NT2/D1 (cell line): ENCODE measurements around the gene ZDHHC8.

Source experiments
- SUZ12 ChIP-seq: IDR thresholded peaks from 2 replicates; pipeline ENCODE4 v1.6.1; 2011; ENCODE audit not compliant: insufficient read length, insufficient read depth; ENCODE audit errors: extremely low read depth
- YY1 ChIP-seq: IDR thresholded peaks from 2 replicates; pipeline ENCODE4 v1.6.1; 2011; ENCODE audit not compliant: insufficient read length, insufficient read depth
- ZNF274 ChIP-seq: IDR thresholded peaks from 2 replicates; pipeline ENCODE4 v1.6.1; 2011; ENCODE audit warnings: mild to moderate bottlenecking, low read depth, low read length

DNA sequence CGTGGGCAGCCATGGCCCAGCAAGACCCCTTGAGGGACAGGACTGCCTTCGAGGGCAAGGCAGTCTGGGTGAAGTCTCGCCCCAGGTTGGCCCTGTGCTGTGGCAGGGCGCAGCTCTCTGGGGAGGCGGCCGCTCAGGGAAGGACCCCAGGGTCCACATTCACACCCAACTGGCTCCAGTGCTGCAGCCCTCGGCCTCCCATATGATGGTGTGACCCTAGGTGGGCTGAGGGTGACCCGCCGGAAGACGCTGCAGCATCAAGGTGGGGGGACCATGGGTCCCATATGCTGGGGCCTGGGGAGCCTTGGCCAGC, 47.3 kb downstream of the ZDHHC8 start:
- TF ChIP-seq YY1 (no peak), SUZ12 (no peak), ZNF274 (no peak)
